Loucy (cell line): ENCODE measurements around the gene C7orf57.

Source experiments
- CTCF ChIP-seq: fragments of 200-600 bp; sonication (generic); conservative IDR thresholded peaks from 2 replicates; pipeline ENCODE4 v1.5.1; 2014; ENCODE audit warnings: mild to moderate bottlenecking, antibody characterized with exemption, low read length
- EZH2phosphoT487 ChIP-seq: fragments of 200-600 bp; IDR thresholded peaks from 2 replicates; pipeline ENCODE4 v1.6.1; 2018; ENCODE audit warnings: antibody characterized with exemption, mild to moderate bottlenecking, moderate library complexity, borderline replicate concordance

GRCh38 chr7:48049850-48050249, 14.5 kb downstream of the C7orf57 start:
- no peak for TF ChIP-seq CTCF
- no peak for TF ChIP-seq EZH2phosphoT487
